HepG2 (cell line): ENCODE measurements around the gene TRIM66.

ENCODE experiments used
- BHLHE40 ChIP-seq: IDR thresholded peaks from 2 replicates; pipeline ENCODE4 v1.6.1; 2011; ENCODE audit warnings: low read length, improper control_type of control experiment
- EP300 ChIP-seq, 3 experiments: sonication (generic) in 1 of 3; formaldehyde crosslinking in 1 of 3; IDR thresholded peaks; 2 replicates each; pipeline versions ENCODE4 v1.5.1 to v1.6.1; 2011 to 2020; ENCODE audit warnings: low read depth in 2 of 3, low read length in 2 of 3, borderline replicate concordance in 1 of 3, improper control_type of control experiment in 1 of 3, mild to moderate bottlenecking in 1 of 3, missing genetic modification reagents in 1 of 3, moderate library complexity in 1 of 3
- GTF3A ChIP-seq: sonication (generic); formaldehyde crosslinking; conservative IDR thresholded peaks from 2 replicates; pipeline ENCODE4 v1.4.0; 2020; ENCODE audit warnings: mild to moderate bottlenecking, missing genetic modification reagents
- NBN ChIP-seq: fragments of 450-650 bp; conservative IDR thresholded peaks from 2 replicates; pipeline ENCODE4 v1.6.1; 2017
- PHF21A ChIP-seq: sonication (generic); formaldehyde crosslinking; IDR thresholded peaks from 2 replicates; pipeline ENCODE4 v1.5.0; 2020; ENCODE audit warnings: mild to moderate bottlenecking, missing genetic modification reagents
- PHF8 ChIP-seq: sonication (generic); formaldehyde crosslinking; IDR thresholded peaks from 2 replicates; pipeline ENCODE4 v1.5.0; 2020; ENCODE audit warnings: missing genetic modification reagents
- POLR2A ChIP-seq, 2 experiments: IDR thresholded peaks; 2 replicates each; pipeline ENCODE4 v1.6.1; 2011; ENCODE audit warnings: low read depth in 2 of 2, low read length in 2 of 2, mild to moderate bottlenecking in 1 of 2, moderate library complexity in 1 of 2; ENCODE audit not compliant: insufficient read depth in 1 of 2
- ZBTB21 ChIP-seq: sonication (generic); formaldehyde crosslinking; IDR thresholded peaks from 2 replicates; pipeline ENCODE4 v1.4.0; 2020; ENCODE audit warnings: missing genetic modification reagents
- ZNF747 ChIP-seq: sonication (generic); formaldehyde crosslinking; IDR thresholded peaks from 2 replicates; pipeline ENCODE4 v1.8.1; 2023; ENCODE audit warnings: missing genetic modification reagents, mild to moderate bottlenecking, borderline replicate concordance
- TF ChIP-seq, protein P1 (sequence below): sonication (generic); formaldehyde crosslinking; IDR thresholded peaks from 2 replicates; pipeline ENCODE4 v1.5.0; 2020; ENCODE audit warnings: mild to moderate bottlenecking, missing genetic modification reagents, moderate library complexity

DNA sequence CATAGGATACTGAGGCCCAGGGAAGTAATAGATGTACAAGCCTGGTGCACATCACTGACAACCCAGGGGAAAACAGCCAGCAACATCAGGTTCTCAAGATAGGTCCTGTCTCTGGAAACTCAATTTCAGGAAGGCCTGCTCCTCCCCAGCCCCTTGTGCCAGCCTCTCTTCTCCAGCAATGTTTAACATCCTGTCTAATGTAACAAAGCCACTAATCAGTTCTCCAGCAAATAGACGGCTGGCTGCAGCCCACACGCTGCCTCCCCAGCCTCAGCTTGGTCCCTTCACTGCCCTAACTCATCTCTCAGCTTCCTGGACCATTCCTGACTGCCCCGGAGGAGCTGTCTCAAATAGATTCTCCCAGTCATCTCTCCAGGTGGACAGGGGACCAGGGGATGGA lies 37.9 kb upstream of the TRIM66 start:
- TF ChIP-seq PHF21A (CRISPR knock-in tag) (no peak), ZNF747 (CRISPR knock-in tag) (no peak), PHF8 (no peak), POLR2A (IDR thresholded peaks at IDR 0.05; ENCODE audit: insufficient read depth in 1 of 2, low read depth in 2 of 2, low read length in 2 of 2) (no peak), GTF3A (CRISPR knock-in tag) (no peak), BHLHE40 (no peak), EP300 (IDR thresholded peaks at IDR 0.05; ENCODE audit: low read depth in 2 of 2, low read length in 2 of 2) (no peak), EP300 (CRISPR knock-in tag; IDR thresholded peaks at IDR 0.05; ENCODE audit: borderline replicate concordance) (no peak), ZBTB21 (CRISPR knock-in tag) (no peak), NBN (no peak)
- TF ChIP-seq, protein P1, sequence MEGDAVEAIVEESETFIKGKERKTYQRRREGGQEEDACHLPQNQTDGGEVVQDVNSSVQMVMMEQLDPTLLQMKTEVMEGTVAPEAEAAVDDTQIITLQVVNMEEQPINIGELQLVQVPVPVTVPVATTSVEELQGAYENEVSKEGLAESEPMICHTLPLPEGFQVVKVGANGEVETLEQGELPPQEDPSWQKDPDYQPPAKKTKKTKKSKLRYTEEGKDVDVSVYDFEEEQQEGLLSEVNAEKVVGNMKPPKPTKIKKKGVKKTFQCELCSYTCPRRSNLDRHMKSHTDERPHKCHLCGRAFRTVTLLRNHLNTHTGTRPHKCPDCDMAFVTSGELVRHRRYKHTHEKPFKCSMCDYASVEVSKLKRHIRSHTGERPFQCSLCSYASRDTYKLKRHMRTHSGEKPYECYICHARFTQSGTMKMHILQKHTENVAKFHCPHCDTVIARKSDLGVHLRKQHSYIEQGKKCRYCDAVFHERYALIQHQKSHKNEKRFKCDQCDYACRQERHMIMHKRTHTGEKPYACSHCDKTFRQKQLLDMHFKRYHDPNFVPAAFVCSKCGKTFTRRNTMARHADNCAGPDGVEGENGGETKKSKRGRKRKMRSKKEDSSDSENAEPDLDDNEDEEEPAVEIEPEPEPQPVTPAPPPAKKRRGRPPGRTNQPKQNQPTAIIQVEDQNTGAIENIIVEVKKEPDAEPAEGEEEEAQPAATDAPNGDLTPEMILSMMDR, result no peak
